ENCODE results near the gene ADAMTS10.
"Not testable (repeated sequence)": the region's sequence is repeated elsewhere in the genome, so short reads cannot be mapped to it uniquely, and the experiment has no call there.

ADAMTS10 gene

GRCh38 chr19:8610041-8610935 lies at the start of gene ADAMTS10:
Gene ADAMTS10, minus strand, starts transcription at chr19:8610715. Its CDS starts 5,005 bp downstream, at chr19:8605710.
- peak; percentile 50 for DNase-seq (ENCODE audit: low read depth, low spot score)

DNA sequence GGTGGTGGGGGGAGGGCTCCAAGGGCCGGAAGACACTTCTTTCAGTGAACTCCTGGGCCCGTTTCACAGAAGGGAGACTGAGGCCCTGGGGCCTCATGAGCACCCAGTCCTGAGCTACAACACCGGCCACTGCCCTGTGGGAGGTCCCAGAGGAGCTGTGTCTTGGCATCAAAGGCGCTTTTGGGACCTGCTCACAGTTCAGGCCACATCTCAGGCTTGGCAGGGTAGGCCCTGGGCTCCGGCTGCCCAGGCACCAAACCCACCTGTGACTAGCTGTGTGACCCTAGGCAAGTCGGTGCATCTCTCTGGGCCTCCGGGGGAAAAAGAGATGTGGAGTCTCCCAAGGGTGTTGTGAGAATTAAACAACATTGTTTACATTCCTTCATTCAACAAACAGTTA lies 49.4 kb upstream of the ADAMTS10 start:
- no peak for DNase-seq (ENCODE audit: low read depth, low spot score)

- DNase-seq (ENCODE audit: low read depth, low spot score) = no peak
Observed at GRCh38 chr19:8657869-8658268, 47.4 kb upstream of the ADAMTS10 start.

GRCh38 chr19:8655340-8655709 lies 44.8 kb upstream of the ADAMTS10 start:
- DNase-seq (ENCODE audit: low read depth, low spot score) = no peak

DNA sequence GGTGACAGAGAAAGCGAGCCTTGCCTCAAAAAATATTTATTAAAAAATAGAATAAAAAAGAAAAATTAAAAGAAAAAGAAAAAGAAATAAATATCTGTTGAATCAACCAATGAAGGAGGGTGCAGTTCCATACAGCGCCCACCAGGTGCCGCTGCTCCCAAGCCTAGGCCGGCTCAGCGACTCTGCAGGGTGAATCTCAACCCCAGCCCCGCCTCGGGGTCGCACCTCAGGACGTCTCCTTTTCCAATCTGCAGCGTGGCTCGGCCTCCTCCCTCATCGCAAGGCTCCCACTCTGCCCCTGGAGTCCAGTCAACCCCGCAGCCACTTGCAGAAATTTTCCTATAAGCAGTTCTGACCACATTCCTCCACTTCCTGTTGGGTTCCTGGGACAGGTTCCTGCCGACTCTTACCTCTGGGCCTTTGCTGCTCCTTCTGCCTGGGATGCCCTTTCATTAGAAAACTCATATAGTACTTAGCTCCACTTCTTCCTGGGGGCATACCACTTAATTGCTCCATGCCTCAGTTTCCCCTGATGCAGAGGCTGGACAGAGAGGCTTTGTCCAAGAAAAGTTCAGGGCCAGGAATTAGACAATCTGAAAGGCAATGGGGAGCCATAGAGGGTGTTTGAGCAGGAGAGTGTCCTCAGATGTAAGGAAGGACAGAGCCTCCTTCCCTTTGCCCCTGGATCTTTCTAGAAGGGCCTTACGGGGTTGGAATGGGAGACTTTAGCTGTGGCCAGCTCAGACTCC lies 44.2 kb upstream of the ADAMTS10 start:
- peak; percentile 69 for DNase-seq (ENCODE audit: low read depth, low spot score)

DNA sequence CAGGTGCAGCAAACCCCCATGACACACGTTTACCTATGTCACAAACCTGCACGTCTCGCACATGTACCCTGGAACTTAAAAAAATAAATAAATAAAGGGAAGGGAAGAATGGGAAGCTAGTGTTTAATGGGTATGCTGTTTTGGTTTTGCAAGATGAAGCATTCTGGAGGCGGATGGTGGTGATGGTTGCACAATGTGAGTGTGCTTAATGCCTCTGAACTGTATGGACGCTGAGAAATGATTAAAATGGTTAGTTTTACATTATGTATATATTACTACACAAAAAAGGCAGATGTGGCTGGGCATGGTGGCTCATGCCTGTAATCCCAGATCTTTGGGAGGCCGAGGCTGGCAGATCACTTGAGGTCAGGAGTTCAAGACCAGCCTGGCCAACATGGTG lies 37.7 kb upstream of the ADAMTS10 start:
- DNase-seq (ENCODE audit: low read depth, low spot score) = no peak

DNA sequence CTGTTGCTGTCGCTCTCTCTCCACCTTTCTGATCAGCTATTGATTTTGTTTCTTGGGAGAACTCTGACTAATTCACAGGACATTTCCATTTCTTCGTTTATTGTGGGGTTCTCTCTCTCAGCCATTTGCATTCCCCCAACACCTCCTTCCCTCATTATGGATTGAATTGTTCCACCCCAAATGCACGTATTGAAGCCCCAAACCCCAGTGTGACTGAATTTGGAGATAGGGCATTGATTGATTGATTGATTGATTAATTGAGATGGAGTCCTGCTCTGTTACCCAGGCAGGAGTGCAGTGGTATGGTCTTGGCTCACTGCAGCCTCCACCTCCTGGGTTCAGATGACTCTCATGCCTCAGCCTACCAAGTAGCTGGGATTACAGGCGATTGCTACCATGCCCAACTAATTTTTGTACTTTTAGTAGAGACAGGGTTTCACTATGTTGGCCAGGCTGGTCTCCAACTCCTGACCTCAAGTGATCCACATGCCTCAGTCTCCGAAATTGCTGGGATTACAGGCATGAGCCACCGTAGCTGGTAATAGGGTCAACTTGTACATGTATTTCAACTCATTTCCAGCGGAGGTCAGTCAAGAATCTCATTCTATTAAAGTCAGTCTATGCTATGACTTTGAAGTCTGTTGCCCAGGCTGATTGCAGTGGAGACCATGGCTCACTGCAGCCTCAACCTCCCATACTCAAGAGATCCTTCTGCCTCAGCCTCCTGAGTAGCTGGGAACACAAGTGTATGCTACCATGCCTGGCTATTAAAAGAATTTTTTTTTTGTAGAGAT lies 33.5 kb upstream of the ADAMTS10 start:
- DNase-seq (ENCODE audit: low read depth, low spot score) = no peak

- no peak for DNase-seq (ENCODE audit: low read depth, low spot score)
Observed at GRCh38 chr19:8642561-8642960, 32.0 kb upstream of the ADAMTS10 start.

GRCh38 chr19:8641908-8642547 lies 31.5 kb upstream of the ADAMTS10 start:
- peak; percentile 29 for DNase-seq (ENCODE audit: low read depth, low spot score)

DNA sequence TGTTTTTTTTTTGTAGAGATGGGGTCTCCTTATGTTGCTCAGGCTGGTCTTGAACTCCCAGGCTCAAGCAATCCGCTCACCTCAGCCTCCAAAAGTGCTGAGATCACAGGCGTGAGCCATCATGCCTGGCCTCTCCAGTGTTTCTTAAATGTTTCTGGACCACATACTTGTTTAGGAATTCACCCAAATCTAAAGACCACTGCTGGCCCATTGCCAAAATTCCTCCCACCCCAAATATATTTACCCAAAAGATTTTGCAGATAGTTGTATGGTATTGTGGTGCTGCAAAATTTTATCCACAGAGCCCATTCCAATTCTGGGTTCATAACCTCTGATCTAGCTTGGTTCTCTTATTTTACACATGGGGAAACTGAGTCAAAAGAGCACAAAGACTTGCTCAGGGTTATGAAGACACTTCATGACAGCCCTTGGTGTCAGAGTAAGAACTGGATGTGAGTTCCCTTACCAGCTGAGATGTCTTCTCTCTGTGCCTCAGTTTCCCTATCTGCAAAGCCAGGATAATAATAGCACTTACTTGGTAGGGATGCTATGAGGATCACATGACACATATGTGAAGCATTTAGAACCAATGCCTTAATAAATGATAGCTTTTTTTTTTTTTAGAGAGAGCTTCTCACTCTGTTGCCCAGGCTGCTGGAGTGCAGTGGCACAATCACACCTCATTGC lies 30.8 kb upstream of the ADAMTS10 start:
- DNase-seq (ENCODE audit: low read depth, low spot score) = no peak

DNA sequence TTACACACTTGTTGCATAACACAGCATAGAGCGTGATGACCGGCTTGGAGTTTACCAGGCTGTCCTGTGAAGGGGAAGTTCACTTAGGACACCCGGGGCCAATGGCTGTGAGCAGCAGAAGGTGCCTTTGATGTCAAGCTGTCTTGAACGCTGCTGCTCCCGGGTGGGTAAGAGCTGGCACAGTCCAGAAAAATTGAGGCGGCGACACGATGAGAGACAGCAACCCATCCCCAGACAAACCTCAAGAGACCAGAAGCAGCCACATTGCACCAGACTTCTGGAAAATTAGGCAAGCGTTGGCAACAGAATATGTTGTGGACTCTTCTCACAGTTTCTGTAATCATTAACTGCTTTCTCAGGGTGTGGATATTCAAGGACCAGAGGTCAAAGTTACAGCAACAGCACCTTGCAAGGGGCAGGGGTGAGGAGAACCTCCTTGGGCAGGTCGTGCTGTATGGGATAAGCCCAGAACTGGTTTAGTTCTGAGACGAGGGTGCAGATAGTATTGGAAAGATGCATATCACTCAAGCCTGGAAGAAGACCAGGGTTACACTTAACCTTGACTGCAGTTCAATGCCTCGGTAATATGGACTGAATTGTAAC lies 30.0 kb upstream of the ADAMTS10 start:
- DNase-seq (ENCODE audit: low read depth, low spot score) = no peak

DNA sequence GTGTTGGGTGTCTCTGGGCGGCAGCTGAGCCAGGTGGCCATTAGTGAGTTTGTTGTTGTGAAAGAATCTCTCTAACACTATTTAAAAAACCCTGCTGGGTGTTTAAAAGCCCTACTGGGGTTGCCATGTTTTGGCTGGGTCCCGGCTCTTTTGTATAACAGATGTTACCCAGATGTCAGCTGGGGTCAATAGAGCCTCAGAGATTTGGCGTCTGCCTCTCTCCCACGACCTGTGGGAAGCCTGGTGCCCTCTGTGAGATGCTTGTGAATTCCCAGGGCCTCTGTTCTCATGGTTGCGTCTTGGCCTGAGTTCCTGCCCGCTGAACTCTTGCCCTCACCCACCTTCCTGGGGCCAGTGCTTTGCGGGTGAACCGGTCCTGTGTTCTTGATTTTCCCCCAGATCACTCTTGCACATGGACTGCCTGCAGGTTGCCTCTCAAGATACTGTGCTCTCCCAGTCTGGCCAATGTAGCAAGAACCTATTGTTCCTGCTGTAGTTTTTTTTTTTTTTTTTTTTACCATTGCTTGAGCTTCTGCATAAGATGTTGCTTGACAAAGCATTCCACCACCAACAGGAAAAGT lies 29.4 kb upstream of the ADAMTS10 start:
- DNase-seq (ENCODE audit: low read depth, low spot score) = no peak

DNA sequence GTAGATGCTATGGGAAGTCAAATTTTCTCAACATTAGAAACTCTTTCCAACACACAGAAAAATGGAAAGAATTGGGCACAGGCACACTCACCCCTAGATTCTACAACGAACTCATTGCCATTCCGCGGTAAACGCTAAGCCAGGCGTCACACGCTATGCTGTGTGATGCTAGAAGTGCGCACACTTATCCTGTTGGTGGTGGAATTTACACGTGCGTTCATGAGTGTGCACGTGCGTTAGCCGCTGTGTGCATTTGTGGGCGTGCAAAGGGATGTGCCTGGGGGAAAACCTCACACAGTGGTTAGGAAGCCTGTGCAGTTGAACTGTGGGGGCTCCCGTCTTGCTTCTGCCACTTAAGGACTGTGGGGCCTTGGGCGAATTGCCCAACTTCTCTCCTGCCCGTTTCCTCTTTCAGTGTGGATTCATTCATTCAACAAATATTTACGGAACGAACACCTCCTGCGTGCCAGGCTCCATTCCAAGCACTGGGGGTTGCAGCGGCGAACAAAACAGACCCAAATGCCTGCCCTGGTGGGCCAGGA lies 27.6 kb upstream of the ADAMTS10 start:
- no peak for DNase-seq (ENCODE audit: low read depth, low spot score)

- not testable (repeated sequence) for DNase-seq (ENCODE audit: low read depth, low spot score)
Observed at GRCh38 chr19:8637070-8637469, 26.6 kb upstream of the ADAMTS10 start.

GRCh38 chr19:8635422-8635821 lies 24.9 kb upstream of the ADAMTS10 start:
- DNase-seq (ENCODE audit: low read depth, low spot score) = no peak

- peak; percentile 75 for DNase-seq (ENCODE audit: low read depth, low spot score)
Observed at GRCh38 chr19:8631425-8631819, 20.9 kb upstream of the ADAMTS10 start.

GRCh38 chr19:8630796-8631424 lies 20.4 kb upstream of the ADAMTS10 start:
- DNase-seq (ENCODE audit: low read depth, low spot score) = no peak

DNA sequence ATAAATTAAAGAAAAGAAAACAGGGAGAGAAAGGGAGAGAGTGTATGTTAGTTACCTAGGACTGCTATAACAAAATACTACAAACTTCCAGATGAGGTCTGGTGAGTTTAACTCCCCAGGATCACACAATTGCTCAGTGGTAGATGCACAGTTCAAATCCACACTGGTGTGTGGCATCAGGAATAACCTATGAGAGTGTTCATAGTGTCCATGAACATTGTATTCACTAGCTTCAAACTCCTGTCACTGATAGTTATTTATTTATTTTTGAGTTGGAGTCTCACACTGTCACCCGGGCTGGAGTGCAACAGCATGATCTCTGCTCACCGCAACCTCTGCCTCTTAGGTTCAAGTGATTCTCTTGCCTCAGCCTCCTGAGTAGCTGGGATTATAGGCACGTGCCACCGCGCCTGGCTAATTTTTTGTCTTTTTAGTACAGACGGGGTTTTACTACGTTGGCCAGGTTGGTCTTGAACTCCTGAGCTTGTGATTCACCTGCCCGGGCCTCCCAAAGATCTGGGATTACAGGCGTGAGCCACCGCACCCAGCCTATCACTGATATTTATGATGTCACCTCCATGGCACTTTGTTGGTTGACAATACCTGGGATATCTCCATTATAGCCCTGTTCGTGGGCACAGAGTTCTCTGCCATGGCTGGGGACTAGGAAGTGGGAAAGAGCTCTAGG lies 19.6 kb upstream of the ADAMTS10 start, which contains the start of gene NFILZ:
Gene NFILZ, plus strand, starts transcription at position 638 of the 688 bp plus-strand sequence. CDS start 46,133 bp downstream, outside the sequence.
- no peak for DNase-seq (ENCODE audit: low read depth, low spot score)

DNA sequence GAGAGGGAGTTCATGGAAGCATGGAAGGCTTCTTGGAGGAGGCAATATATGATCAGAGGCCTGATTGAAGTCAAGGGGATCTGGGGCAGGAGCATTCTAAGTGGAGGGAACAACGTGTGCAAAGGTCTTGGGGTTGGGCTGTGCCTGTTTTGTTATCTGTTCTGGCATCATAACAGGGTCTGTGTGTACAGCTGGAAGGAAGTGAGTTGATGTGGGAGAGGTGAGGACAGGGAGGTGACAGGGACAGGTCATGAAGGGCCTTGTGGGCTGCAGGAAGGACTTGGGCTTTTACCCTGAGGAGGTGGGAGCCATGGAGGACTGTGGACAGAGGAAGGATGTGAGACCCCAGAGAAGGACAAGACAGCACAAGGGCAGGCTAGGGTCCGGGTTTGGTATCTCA lies 18.7 kb upstream of the ADAMTS10 start:
- no peak for DNase-seq (ENCODE audit: low read depth, low spot score)

Measured in ELF-1 (cell line).